ENCODE measurements around the gene AGO4.

DNA sequence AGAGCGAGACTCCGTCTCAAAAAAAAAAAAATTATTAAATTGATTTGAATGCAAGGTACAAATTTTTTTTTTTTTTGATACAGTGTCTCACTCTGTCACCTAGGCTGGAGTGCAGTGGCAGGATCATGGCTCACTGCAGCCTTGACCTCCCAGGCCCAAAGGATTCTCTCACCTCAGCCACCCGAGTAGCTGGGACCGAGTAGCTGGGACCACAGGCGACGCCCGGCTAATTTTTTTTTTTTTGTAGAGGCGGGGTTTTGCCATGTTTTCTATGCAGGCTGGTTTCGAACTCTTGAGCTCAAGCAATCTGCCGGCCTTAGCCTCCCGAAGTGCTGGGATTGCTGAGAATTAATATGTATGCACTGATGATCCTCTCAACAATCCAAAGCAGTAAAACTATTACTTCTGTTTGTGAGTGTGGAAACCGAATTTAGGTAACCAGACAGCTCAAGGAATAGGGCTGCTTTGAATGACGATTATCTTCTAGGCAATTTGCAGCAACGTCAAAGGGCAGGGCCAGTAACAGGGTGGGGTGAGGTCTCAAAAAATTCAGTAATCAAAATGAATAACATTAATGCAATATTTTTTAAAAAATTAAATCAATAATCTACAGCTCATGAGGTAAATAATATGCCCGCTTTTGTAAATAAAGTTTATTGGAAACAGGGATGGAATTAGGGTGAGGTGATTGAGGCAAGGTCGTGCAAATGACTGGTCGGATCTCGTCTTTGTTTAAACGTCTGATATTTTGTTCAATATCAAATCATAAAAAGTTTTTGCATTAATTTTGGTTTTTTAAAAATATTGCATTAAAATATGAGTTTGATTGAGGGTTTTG lies 39.2 kb upstream of the AGO4 start:
- no peak for TF ChIP-seq EZH2 (IDR thresholded peaks at IDR 0.05; ENCODE audit: borderline replicate concordance)
- TF ChIP-seq EZH2phosphoT487 (IDR thresholded peaks at IDR 0.05; ENCODE audit: low read depth, severe bottlenecking, unreplicated experiment) = no peak
- TF ChIP-seq CTCF (IDR thresholded peaks at IDR 0.05; ENCODE audit: poor library complexity) = no peak

Measured in hepatocyte (in vitro differentiated cells).